ENCODE measurements around the gene BCAS3.

BCAS3 gene

DNA sequence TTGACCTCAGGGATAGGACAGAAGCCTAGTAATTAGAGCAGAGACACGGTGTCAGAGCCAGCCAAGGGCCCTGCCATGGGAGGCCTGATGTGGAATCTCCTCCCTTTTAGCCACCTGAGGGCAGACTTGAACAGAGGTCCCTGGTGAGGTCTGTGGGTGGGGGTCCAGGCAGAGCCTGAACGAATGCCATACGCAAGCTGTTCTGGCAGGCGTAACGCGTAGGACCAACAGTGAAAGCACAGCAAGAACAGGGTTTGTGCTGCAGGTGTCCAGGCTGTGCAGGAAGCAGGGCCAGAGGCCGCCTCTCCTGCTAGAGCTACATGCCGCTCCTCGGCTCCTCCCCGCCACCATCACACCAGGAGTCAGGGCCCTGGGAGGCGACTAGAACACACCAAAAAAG lies 640.1 kb downstream of the BCAS3 start:
- no peak overlapping the region for H2AK5ac ChIP-seq (ENCODE audit: low read length)
- H3K4me3 ChIP-seq (ENCODE audit: low read depth, low read length), result no peak overlapping the region
- no peak overlapping the region for H4K91ac ChIP-seq (ENCODE audit: low read depth, low read length)
- no peaks in the 10 kb centered on the region for H3K27me3 ChIP-seq (ENCODE audit: insufficient read depth, low read length)
- no peak overlapping the region for H3K4me2 ChIP-seq (ENCODE audit: low read length)
- no peak overlapping the region for H3K18ac ChIP-seq (ENCODE audit: low read length)
- peaks cover 0 to 7% of the 10 kb centered on the region in 2 experiments for H3K4me1 ChIP-seq (ENCODE audit: control insufficient read depth in 1 of 2, insufficient read depth in 2 of 2, low read length in 2 of 2)
- H3K36me3 ChIP-seq (ENCODE audit: control insufficient read depth in 1 of 2, insufficient read depth in 2 of 2, low read length in 2 of 2), result no peaks in the 10 kb centered on the region
- H2AFZ ChIP-seq (ENCODE audit: insufficient read depth, low read length, poor library complexity), result no peak overlapping the region
- H3K27ac ChIP-seq (ENCODE audit: low read depth, low read length), result no peak overlapping the region
- no CpG with 5 or more reads among the region's 11 CpGs for WGBS (ENCODE audit: extremely low coverage, insufficient coverage, insufficient read length)
- H2BK120ac ChIP-seq (ENCODE audit: insufficient read depth, low read length, poor library complexity), result no peak overlapping the region
- H3K23ac ChIP-seq (ENCODE audit: low read length), result no peak overlapping the region
- DNase-seq, result no peak
- no peak overlapping the region for H4K8ac ChIP-seq (ENCODE audit: low read depth, low read length)
- no peak overlapping the region for H3K14ac ChIP-seq (ENCODE audit: low read length)
- H3K9ac ChIP-seq (ENCODE audit: low read length), result no peak overlapping the region
- no peaks in the 10 kb centered on the region for H3K9me3 ChIP-seq (ENCODE audit: insufficient read depth, low read depth, low read length)
- no peak overlapping the region for H2BK5ac ChIP-seq (ENCODE audit: low read depth, low read length, poor library complexity)
- H3K79me2 ChIP-seq (ENCODE audit: control insufficient read depth, insufficient read depth, low read length, poor library complexity), result no peaks in the 10 kb centered on the region
- no peak overlapping the region for H2BK12ac ChIP-seq (ENCODE audit: low read length)
- no peak overlapping the region for H3K4ac ChIP-seq (ENCODE audit: low read depth, low read length)
- H4K12ac ChIP-seq (ENCODE audit: low read depth, low read length), result no peak overlapping the region
- no peaks in the 10 kb centered on the region for H3K79me1 ChIP-seq (ENCODE audit: low read length)

DNA sequence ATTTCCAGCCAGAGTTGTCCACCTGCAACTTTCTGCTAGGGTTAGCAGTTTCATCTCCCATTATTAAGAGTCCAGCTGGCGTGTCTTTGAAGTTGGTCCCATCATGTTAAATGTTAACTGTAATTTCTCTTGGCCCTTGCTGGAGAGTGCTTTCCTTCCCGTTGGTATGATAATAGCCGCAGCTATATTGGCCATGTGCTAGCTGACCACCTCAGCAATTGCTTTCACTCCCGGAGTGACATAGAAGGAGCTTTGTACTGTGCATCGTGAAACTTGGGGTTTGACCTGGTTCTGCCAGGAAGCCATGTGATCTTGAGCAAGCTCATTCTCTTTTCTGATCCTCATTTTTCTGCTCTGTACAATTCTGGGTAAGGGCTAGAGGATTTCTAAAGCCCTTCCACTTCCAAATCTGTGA lies 641.0 kb downstream of the BCAS3 start:
- H3K27me3 ChIP-seq (ENCODE audit: insufficient read depth, low read length), result no peaks in the 10 kb centered on the region
- no peak overlapping the region for H2BK120ac ChIP-seq (ENCODE audit: insufficient read depth, low read length, poor library complexity)
- no peaks in the 10 kb centered on the region for H3K79me2 ChIP-seq (ENCODE audit: control insufficient read depth, insufficient read depth, low read length, poor library complexity)
- H3K4ac ChIP-seq (ENCODE audit: low read depth, low read length), result no peak overlapping the region
- H3K36me3 ChIP-seq (ENCODE audit: control insufficient read depth in 1 of 2, insufficient read depth in 2 of 2, low read length in 2 of 2), result no peaks in the 10 kb centered on the region
- no peaks in the 10 kb centered on the region for H3K79me1 ChIP-seq (ENCODE audit: low read length)
- no peak overlapping the region for H4K91ac ChIP-seq (ENCODE audit: low read depth, low read length)
- H2AK5ac ChIP-seq (ENCODE audit: low read length), result no peak overlapping the region
- no peak overlapping the region for H3K23ac ChIP-seq (ENCODE audit: low read length)
- no peak overlapping the region for H3K14ac ChIP-seq (ENCODE audit: low read length)
- H2BK5ac ChIP-seq (ENCODE audit: low read depth, low read length, poor library complexity), result no peak overlapping the region
- H4K12ac ChIP-seq (ENCODE audit: low read depth, low read length), result no peak overlapping the region
- H3K4me3 ChIP-seq (ENCODE audit: low read depth, low read length), result no peak overlapping the region
- H2AFZ ChIP-seq (ENCODE audit: insufficient read depth, low read length, poor library complexity), result no peak overlapping the region
- H4K8ac ChIP-seq (ENCODE audit: low read depth, low read length), result no peak overlapping the region
- no peak overlapping the region for H3K18ac ChIP-seq (ENCODE audit: low read length)
- H2BK12ac ChIP-seq (ENCODE audit: low read length), result no peak overlapping the region
- no CpG with 5 or more reads among the region's 5 CpGs for WGBS (ENCODE audit: extremely low coverage, insufficient coverage, insufficient read length)
- H3K27ac ChIP-seq (ENCODE audit: low read depth, low read length), result no peak overlapping the region
- H3K4me1 ChIP-seq (ENCODE audit: control insufficient read depth in 1 of 2, insufficient read depth in 2 of 2, low read length in 2 of 2), result peaks cover 0 to 6% of the 10 kb centered on the region in 2 experiments
- H3K9me3 ChIP-seq (ENCODE audit: insufficient read depth, low read depth, low read length), result no peaks in the 10 kb centered on the region
- DNase-seq, result no peak
- no peak overlapping the region for H3K4me2 ChIP-seq (ENCODE audit: low read length)
- H3K9ac ChIP-seq (ENCODE audit: low read length), result no peak overlapping the region

DNA sequence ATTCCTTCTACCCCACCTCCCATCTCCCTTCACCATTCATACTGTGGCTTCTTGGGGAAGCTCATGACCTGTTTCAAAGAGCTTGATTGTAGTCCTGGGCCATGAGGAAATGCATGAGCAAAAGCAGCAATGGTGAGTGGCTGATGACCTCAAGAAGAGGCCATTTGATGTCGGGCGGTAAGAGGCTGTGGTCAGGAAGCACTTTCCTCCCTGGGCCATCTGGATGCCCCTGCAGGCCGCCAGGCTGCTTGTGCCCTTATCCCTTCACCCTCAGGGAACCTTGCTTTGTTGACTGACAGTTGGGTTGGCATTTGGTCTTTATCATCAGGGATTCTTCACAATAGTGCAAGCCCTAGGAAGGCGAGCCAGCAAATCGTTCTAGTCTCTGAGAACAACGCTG lies 643.7 kb downstream of the BCAS3 start:
- Histone ChIP-seq H3K9me3 (ENCODE audit: insufficient read depth, low read depth, low read length) (no peaks in the 10 kb centered on the region), H4K12ac (ENCODE audit: low read depth, low read length) (no peak overlapping the region), H2BK12ac (ENCODE audit: low read length) (no peak overlapping the region), H3K79me2 (ENCODE audit: control insufficient read depth, insufficient read depth, low read length, poor library complexity) (no peaks in the 10 kb centered on the region), H3K4me2 (ENCODE audit: low read length) (no peak overlapping the region), H3K36me3 (ENCODE audit: control insufficient read depth in 1 of 2, insufficient read depth in 2 of 2, low read length in 2 of 2) (no peaks in the 10 kb centered on the region), H3K79me1 (ENCODE audit: low read length) (no peaks in the 10 kb centered on the region), H3K14ac (ENCODE audit: low read length) (no peak overlapping the region), H3K4ac (ENCODE audit: low read depth, low read length) (no peak overlapping the region), H2BK120ac (ENCODE audit: insufficient read depth, low read length, poor library complexity) (no peak overlapping the region), H4K8ac (ENCODE audit: low read depth, low read length) (no peak overlapping the region), H3K18ac (ENCODE audit: low read length) (no peak overlapping the region), H2BK5ac (ENCODE audit: low read depth, low read length, poor library complexity) (no peak overlapping the region), H2AK5ac (ENCODE audit: low read length) (no peak overlapping the region), H3K9ac (ENCODE audit: low read length) (no peak overlapping the region), H3K27ac (ENCODE audit: low read depth, low read length) (no peak overlapping the region), H3K4me3 (ENCODE audit: low read depth, low read length) (no peak overlapping the region), H3K4me1 (ENCODE audit: control insufficient read depth in 1 of 2, insufficient read depth in 2 of 2, low read length in 2 of 2) (peaks cover 0 to 2% of the 10 kb centered on the region in 2 experiments), H3K27me3 (ENCODE audit: insufficient read depth, low read length) (no peaks in the 10 kb centered on the region), H4K91ac (ENCODE audit: low read depth, low read length) (no peak overlapping the region), H2AFZ (ENCODE audit: insufficient read depth, low read length, poor library complexity) (no peak overlapping the region), H3K23ac (ENCODE audit: low read length) (no peak overlapping the region)
- DNase-seq, result no peak
- no CpG with 5 or more reads among the region's 6 CpGs for WGBS (ENCODE audit: extremely low coverage, insufficient coverage, insufficient read length)

DNA sequence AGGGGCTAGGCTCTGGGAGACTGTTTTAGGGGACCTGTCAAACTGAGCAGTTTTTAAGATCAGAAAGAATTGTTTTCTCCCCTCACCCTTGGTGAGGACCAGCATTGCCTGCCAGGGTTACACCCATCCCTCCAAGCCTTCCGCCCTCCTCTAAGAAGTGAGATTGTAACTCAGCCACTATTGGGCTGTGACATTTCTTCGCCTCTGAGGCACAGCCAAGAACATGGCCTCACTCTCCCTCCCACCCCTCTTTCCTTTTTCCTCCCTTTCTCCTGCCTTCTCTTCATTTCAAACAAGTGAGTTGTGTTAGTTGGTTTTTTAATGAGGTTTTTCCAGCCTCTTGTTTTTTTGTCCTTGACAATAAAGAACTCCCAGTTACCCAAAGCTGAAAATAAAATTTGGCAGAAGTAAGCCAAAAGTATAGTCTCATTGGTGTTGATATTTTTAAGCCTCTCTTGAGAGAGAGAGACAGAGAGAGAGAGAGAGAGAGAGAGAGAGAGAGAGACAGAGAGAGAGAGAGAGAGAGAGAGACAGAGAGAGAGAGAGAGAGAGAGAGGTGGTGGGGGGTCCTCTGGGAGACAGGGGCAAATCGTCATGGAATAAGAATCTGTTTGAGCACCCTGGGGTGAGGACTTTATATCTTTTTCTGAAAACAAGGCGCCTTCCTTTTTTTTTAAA lies 644.8 kb downstream of the BCAS3 start:
- no peak overlapping the region for H3K4me3 ChIP-seq (ENCODE audit: low read depth, low read length)
- no peak overlapping the region for H2AK5ac ChIP-seq (ENCODE audit: low read length)
- no peak overlapping the region for H3K4ac ChIP-seq (ENCODE audit: low read depth, low read length)
- peaks cover 0 to 2% of the 10 kb centered on the region in 2 experiments for H3K4me1 ChIP-seq (ENCODE audit: control insufficient read depth in 1 of 2, insufficient read depth in 2 of 2, low read length in 2 of 2)
- H3K79me1 ChIP-seq (ENCODE audit: low read length), result no peaks in the 10 kb centered on the region
- H3K27ac ChIP-seq (ENCODE audit: low read depth, low read length), result no peak overlapping the region
- no peak overlapping the region for H3K14ac ChIP-seq (ENCODE audit: low read length)
- no peaks in the 10 kb centered on the region for H3K9me3 ChIP-seq (ENCODE audit: insufficient read depth, low read depth, low read length)
- H2BK12ac ChIP-seq (ENCODE audit: low read length), result no peak overlapping the region
- H3K27me3 ChIP-seq (ENCODE audit: insufficient read depth, low read length), result no peaks in the 10 kb centered on the region
- H3K79me2 ChIP-seq (ENCODE audit: control insufficient read depth, insufficient read depth, low read length, poor library complexity), result no peaks in the 10 kb centered on the region
- H3K23ac ChIP-seq (ENCODE audit: low read length), result no peak overlapping the region
- H4K8ac ChIP-seq (ENCODE audit: low read depth, low read length), result no peak overlapping the region
- DNase-seq, result no peak
- no peak overlapping the region for H4K91ac ChIP-seq (ENCODE audit: low read depth, low read length)
- H3K9ac ChIP-seq (ENCODE audit: low read length), result no peak overlapping the region
- no CpG with 5 or more reads among the region's 4 CpGs for WGBS (ENCODE audit: extremely low coverage, insufficient coverage, insufficient read length)
- no peaks in the 10 kb centered on the region for H3K36me3 ChIP-seq (ENCODE audit: control insufficient read depth in 1 of 2, insufficient read depth in 2 of 2, low read length in 2 of 2)
- no peak overlapping the region for H3K18ac ChIP-seq (ENCODE audit: low read length)
- no peak overlapping the region for H2AFZ ChIP-seq (ENCODE audit: insufficient read depth, low read length, poor library complexity)
- no peak overlapping the region for H2BK5ac ChIP-seq (ENCODE audit: low read depth, low read length, poor library complexity)
- H4K12ac ChIP-seq (ENCODE audit: low read depth, low read length), result no peak overlapping the region
- no peak overlapping the region for H2BK120ac ChIP-seq (ENCODE audit: insufficient read depth, low read length, poor library complexity)
- no peak overlapping the region for H3K4me2 ChIP-seq (ENCODE audit: low read length)
